ENCODE measurements around the gene ARID3A.

Gene ARID3A

DNA sequence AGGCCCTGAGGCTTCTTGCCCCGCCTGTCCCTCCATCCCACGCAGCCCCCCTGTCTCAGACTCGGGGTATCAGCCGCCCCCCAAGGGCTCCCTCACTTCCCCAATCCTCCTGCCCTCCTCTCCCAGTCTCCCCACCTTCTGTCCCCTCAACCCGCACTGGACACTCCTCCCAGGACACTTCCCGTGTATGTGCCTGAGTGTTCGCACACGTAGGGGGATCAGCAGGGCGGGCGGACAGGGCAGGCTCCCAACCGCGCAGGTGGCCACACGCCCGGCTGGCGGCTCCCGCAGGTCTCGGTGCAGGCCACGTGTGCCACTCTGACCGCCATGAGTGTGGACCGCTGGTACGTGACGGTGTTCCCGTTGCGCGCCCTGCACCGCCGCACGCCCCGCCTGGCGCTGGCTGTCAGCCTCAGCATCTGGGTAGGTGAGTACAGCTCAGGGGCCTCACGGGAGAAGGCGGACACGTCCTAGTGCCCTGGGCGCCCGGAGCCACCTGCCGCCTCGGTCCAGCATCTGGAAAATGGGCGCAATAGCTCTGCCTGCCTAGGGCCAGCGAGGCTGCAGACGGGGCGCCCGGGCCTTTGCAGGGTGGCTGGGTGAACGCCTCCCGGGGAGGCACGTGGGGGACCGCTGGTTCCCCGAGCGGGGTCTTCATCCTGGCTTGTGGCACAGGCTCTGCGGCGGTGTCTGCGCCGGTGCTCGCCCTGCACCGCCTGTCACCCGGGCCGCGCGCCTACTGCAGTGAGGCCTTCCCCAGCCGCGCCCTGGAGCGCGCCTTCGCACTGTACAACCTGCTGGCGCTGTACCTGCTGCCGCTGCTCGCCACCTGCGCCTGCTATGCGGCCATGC, 6.4 kb upstream of the ARID3A start:
- in situ Hi-C loops (cut with HindIII; ENCODE audit: low sequenced_read_pairs), result no loop called here
- TF ChIP-seq, protein P1, sequence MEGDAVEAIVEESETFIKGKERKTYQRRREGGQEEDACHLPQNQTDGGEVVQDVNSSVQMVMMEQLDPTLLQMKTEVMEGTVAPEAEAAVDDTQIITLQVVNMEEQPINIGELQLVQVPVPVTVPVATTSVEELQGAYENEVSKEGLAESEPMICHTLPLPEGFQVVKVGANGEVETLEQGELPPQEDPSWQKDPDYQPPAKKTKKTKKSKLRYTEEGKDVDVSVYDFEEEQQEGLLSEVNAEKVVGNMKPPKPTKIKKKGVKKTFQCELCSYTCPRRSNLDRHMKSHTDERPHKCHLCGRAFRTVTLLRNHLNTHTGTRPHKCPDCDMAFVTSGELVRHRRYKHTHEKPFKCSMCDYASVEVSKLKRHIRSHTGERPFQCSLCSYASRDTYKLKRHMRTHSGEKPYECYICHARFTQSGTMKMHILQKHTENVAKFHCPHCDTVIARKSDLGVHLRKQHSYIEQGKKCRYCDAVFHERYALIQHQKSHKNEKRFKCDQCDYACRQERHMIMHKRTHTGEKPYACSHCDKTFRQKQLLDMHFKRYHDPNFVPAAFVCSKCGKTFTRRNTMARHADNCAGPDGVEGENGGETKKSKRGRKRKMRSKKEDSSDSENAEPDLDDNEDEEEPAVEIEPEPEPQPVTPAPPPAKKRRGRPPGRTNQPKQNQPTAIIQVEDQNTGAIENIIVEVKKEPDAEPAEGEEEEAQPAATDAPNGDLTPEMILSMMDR (IDR thresholded peaks at IDR 0.05; ENCODE audit: low read depth, low read length, missing control alignments), result no peak

DNA sequence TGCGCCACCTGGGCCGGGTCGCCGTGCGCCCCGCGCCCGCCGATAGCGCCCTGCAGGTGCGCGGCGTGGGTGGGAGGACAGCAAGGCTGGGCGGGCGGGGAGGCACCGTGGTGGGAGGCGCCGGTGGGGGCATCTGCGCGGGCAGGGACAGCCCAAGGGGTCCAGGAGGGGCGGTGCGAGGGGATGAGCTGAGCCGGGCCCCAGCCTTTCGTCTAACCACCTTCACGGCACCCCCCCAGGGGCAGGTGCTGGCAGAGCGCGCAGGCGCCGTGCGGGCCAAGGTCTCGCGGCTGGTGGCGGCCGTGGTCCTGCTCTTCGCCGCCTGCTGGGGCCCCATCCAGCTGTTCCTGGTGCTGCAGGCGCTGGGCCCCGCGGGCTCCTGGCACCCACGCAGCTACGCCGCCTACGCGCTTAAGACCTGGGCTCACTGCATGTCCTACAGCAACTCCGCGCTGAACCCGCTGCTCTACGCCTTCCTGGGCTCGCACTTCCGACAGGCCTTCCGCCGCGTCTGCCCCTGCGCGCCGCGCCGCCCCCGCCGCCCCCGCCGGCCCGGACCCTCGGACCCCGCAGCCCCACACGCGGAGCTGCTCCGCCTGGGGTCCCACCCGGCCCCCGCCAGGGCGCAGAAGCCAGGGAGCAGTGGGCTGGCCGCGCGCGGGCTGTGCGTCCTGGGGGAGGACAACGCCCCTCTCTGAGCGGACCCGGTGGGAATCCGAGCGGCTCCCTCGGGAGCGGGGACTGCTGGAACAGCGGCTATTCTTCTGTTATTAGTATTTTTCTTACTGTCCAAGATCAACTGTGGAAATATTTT, 5.6 kb upstream of the ARID3A start:
- TF ChIP-seq, protein P1 (IDR thresholded peaks at IDR 0.05; ENCODE audit: low read depth, low read length, missing control alignments), result no peak
- in situ Hi-C loops (cut with HindIII; ENCODE audit: low sequenced_read_pairs), result no loop called here
- DNase-seq (ENCODE audit: low read depth), result no peak
- H3K4me3 ChIP-seq (ENCODE audit: low read depth, low read length), result no peak overlapping the region

More for the DNA sequence above, 6.4 kb upstream of the ARID3A start:
- DNase-seq (ENCODE audit: low read depth), result no peak
- H3K4me3 ChIP-seq (ENCODE audit: low read depth, low read length), result no peak overlapping the region

DNA sequence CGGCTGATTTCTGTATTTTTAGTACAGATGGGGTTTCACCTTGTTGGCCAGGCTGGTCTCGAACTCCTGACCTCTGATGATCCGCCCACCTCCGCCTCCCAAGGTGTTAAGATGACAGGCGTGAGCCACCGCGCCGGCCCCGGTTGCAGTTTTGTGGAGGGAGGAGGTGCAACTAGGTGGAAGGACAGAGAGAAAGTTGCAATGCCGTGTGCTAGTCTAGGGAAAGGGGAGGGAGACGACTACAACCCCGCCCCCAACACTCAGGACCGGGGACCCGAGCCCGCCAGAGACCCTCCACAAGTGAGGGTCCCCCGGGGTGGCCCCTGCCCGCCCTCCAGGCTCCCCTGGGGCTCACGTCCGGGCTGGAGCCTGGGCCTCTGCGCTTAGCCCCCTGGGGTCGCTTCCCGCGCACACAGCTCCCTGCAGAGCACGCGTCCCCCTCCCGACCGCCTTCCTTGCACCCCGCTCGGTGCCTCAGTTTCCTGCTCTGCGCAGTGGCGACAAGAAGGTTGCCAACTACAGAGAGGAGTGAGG, 1.2 kb upstream of the ARID3A start:
- DNase-seq (ENCODE audit: low read depth), result no peak
- H3K4me3 ChIP-seq (ENCODE audit: low read depth, low read length), result peak overlapping the region; percentile 82
- in situ Hi-C loops (cut with HindIII; ENCODE audit: low sequenced_read_pairs), result no loop called here
- TF ChIP-seq, protein P1 (IDR thresholded peaks at IDR 0.05; ENCODE audit: low read depth, low read length, missing control alignments), result no peak

DNA sequence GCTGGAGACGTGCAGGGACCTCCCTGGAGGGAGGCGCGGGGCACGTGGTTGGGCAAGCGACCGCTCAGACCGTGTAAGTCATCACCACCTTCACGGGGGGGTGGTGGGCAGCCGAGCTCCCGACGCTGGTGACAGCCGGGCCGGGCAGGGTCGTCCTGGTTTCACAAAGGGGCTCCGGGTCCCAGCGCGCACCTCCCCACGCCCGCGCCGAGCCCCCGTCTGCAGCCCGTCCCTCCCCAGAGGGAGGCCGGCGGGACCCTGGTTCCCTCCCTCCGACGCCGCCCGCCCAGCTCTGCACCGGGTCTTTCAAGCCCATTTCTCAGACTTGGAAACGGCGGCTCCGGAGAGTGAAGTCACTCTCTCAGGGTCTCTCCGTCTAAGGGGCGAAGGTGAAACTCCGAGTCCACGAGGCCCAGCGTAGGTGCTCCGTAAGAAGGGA, 729 bp upstream of the ARID3A start:
- in situ Hi-C loops (cut with HindIII; ENCODE audit: low sequenced_read_pairs), result no loop called here

DNA sequence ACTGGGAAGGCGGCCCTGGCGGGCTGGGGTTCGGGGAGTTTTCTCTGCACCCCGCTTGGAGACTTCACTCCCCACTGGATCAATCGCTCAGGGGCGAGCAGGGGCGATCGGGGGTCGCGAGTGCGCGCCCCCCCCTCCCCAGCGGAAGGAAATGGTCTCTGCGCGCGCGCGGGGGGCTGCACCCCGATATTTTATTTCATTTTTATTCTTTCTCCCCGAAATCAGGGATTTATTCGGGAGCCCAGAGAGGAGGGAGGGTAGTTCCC, 421 bp downstream of the ARID3A start:
- in situ Hi-C loops (cut with HindIII; ENCODE audit: low sequenced_read_pairs), result no loop called here
- H3K4me3 ChIP-seq (ENCODE audit: low read depth, low read length), result peak overlapping the region; percentile 82
- TF ChIP-seq, protein P1 (IDR thresholded peaks at IDR 0.05; ENCODE audit: low read depth, low read length, missing control alignments), result no peak
- no peak for DNase-seq (ENCODE audit: low read depth)

More for the DNA sequence above, 729 bp upstream of the ARID3A start:
- TF ChIP-seq, protein P1 (IDR thresholded peaks at IDR 0.05; ENCODE audit: low read depth, low read length, missing control alignments), result no peak
- peak overlapping the region; percentile 82 for H3K4me3 ChIP-seq (ENCODE audit: low read depth, low read length)
- DNase-seq (ENCODE audit: low read depth), result no peak

DNA sequence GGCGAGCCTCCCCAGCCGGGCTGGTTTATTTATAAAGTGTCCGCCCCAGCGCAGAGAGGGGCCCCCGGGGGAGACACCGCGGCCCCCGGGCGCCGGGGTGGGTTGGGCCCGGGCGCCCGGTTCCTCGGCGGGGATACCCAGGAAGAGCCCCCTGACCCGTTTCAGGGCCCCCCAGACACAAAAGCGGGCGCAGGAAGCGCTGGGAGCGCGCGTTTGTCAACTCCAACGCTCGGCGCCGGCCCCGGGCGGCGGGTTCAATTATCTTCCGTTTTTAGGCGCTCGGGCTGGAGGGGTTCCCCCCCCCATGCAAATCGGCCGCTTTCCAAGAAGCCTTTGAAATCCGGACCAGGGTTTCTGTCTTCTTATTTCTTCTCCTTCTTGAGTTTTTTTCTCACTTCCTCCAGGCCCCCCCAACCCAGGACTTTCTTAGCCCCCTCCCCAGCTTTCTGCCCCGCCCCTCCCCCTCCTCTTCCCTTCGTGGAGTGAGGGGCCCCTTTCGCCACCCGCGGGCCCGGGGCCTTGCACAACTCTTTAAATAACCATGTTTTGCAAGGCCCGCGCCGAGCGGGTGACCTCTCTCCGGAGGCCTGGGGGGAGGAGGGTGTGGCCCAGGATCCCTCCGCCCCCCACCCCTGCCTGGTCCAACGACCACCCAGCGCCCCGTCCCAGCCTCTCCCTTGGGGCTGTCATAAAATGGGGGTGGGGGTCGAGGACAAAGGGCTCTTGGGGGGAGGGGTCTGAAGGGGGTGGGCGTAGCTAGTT, 935 bp downstream of the ARID3A start:
- DNase-seq (ENCODE audit: low read depth), result no peak
- TF ChIP-seq, protein P1 (IDR thresholded peaks at IDR 0.05; ENCODE audit: low read depth, low read length, missing control alignments), result no peak
- in situ Hi-C loops (cut with HindIII; ENCODE audit: low sequenced_read_pairs), result no loop called here
- peak overlapping the region; percentile 82 for H3K4me3 ChIP-seq (ENCODE audit: low read depth, low read length)

All from astrocyte of the cerebellum (primary cell).